ENCODE measurements around the gene C1QTNF1. TPM values are rescaled to one million over a fixed set of nuclear protein-coding genes. Genes with fewer than 3 reads are reported as not detected.

Gene C1QTNF1
- total RNA-seq, 1 donor = 42.1 TPM

DNA sequence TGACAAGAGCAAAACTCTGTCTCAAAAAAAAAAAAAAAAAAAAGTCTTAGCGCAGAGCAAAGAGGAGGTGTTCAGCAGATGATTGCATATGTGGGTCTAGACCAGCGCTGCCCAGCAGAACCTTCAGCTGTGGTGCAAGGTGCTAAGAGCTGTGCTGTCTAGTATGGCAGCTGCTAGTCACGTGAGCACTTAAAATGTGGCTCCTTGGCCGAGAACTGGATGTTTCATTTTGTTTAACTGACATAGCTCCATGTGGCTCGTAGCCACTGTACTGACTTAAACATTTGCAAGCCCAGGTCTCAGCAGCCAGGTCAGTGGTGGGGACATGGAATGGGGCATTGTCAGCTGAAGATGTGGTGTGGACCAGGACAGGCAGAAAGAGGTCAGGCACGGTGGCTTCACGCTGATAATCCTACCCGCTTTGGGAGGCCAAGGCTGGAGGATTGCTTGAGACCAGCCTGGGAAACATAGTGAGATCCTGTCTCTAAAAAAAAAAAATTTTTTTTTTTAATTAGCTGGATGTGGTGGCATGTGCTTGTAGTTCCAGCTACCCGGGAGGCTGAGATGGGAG, 9.2 kb downstream of the C1QTNF1 start:
- TF ChIP-seq, protein P1, sequence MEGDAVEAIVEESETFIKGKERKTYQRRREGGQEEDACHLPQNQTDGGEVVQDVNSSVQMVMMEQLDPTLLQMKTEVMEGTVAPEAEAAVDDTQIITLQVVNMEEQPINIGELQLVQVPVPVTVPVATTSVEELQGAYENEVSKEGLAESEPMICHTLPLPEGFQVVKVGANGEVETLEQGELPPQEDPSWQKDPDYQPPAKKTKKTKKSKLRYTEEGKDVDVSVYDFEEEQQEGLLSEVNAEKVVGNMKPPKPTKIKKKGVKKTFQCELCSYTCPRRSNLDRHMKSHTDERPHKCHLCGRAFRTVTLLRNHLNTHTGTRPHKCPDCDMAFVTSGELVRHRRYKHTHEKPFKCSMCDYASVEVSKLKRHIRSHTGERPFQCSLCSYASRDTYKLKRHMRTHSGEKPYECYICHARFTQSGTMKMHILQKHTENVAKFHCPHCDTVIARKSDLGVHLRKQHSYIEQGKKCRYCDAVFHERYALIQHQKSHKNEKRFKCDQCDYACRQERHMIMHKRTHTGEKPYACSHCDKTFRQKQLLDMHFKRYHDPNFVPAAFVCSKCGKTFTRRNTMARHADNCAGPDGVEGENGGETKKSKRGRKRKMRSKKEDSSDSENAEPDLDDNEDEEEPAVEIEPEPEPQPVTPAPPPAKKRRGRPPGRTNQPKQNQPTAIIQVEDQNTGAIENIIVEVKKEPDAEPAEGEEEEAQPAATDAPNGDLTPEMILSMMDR (IDR thresholded peaks at IDR 0.05; ENCODE audit: insufficient read depth, low read length) = no peak
- no peak overlapping the region for H3K4me3 ChIP-seq (ENCODE audit: low read depth, low read length)
- no peak for DNase-seq (ENCODE audit: low read depth)

DNA sequence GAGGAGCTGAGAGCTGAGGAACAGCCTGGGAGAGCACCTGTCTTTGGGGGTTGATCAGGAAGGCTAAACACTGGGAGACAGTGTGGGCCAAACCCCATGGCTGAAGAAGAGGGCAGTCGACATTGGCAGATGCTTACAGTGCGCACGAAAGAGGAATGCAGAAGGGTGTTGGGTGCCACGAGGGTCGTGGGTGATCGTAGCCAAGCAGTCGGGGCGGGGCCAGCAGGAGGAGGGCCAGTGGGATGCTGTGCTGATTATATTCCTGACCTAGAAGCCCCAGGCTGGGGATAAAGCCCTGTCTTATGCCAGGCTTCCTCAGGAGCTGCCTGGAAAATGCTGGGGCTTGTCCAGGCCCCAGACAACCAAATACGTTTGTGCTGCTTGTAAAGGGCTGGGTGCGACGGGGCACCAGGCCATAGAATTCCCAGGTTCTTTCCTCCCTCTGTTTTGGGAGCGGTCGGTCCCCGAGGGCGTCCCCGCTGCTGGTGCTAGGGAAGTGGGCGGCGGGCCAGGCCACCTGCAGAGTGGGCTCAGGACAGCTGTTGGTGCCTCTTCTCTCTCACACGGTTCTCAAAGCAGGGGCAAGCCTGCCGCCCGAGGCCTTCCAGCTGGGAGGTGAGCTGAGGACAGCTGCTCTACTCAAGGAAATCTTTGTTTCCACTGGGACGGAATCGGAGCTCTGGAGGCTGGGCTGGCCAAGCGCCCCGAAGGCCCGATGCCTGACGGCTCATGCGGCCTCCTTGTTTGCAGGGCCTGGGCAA, 10.0 kb downstream of the C1QTNF1 start:
- no peak for DNase-seq (ENCODE audit: low read depth)
- TF ChIP-seq, protein P1 (IDR thresholded peaks at IDR 0.05; ENCODE audit: insufficient read depth, low read length) = no peak
- H3K4me3 ChIP-seq (ENCODE audit: low read depth, low read length) = no peak overlapping the region

- H3K4me3 ChIP-seq (ENCODE audit: low read depth, low read length) = no peak overlapping the region
- DNase-seq (ENCODE audit: low read depth) = no peak
- TF ChIP-seq, protein P1 (IDR thresholded peaks at IDR 0.05; ENCODE audit: insufficient read depth, low read length) = no peak
Measured at GRCh38 chr17:79034931-79035485, 11.0 kb downstream of the C1QTNF1 start.

DNA sequence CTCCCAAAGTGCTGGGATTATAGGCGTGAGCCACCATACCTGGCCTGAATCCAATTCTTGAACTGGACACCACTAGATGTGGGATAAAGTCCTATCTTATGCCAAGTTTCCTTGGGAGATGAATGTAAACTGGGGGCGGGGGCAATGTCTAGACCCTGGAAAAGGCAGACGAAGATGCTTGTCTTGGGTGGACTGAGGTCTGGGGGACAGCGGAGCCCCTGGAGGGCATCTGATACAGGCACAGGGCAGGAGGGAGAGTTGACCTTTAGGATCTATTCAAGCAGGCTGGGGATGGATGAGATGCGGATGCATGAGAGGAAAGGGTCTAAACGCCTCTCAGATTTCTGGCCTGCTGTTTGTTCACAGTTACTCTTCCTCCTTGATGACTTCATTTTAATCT, 11.7 kb downstream of the C1QTNF1 start:
- TF ChIP-seq, protein P1 (IDR thresholded peaks at IDR 0.05; ENCODE audit: insufficient read depth, low read length) = no peak
- DNase-seq (ENCODE audit: low read depth) = no peak
- no peak overlapping the region for H3K4me3 ChIP-seq (ENCODE audit: low read depth, low read length)

DNA sequence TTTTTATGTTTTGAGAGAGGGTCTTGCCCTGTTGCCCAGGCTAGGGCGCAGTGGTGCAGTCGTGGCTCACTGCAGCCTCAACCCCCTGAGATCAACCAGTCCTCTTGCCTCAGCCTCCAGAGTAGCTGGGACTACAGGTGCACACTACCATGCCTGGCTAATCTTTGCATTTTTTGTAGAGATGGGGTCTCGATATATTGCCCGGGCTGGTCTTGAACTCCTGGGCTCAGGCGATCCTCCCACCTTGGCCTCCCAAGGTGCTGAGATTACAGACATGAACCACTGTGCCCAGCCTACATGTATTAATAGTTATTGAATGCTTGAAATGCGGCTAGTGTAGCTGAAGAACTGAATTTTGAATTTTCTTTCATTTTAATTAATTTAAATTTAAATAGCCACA, 12.2 kb downstream of the C1QTNF1 start:
- TF ChIP-seq, protein P1 (IDR thresholded peaks at IDR 0.05; ENCODE audit: insufficient read depth, low read length) = no peak
- no peak overlapping the region for H3K4me3 ChIP-seq (ENCODE audit: low read depth, low read length)
- DNase-seq (ENCODE audit: low read depth) = no peak

GRCh38 chr17:79036596-79036995, 12.6 kb downstream of the C1QTNF1 start:
- no peak overlapping the region for H3K4me3 ChIP-seq (ENCODE audit: low read depth, low read length)
- TF ChIP-seq, protein P1 (IDR thresholded peaks at IDR 0.05; ENCODE audit: insufficient read depth, low read length) = no peak
- DNase-seq (ENCODE audit: low read depth) = peak; percentile 94

Data from fibroblast of the aortic adventitia (primary cell).